ENCODE measurements around the gene PLXNB3.

DNA sequence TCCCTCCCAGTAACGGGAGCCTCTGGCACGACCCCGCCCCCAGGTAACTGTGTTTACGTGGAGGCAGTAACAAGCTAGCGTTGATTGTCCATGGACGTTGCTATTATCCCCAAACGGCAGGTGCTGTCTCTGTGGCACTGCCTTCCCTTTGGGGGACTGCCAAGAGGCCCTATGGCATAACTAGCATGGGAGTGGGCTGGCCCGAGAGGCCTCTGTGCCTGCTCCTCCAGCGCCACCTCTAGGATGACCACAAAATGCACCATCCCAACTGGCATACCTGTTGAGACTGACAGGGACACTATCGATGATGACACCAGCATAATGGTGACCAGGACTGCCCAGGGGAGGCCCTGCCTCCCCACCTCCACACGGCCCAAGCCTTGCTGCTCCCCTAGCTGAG lies 18.3 kb downstream of the PLXNB3 start:
- no peak for TF ChIP-seq CTCF (IDR thresholded peaks at IDR 0.05)
- TF ChIP-seq EZH2 (IDR thresholded peaks at IDR 0.05; ENCODE audit: borderline replicate concordance, insufficient read depth, low read depth, low read length, poor library complexity, severe bottlenecking) = no peak

Measured in B cell (primary cell).